ENCODE results near the gene NMNAT2. TPM values are rescaled to one million over a fixed set of nuclear protein-coding genes. Genes with fewer than 3 reads are reported as not detected.
A peak's percentile ranks its signal among the peaks of the same experiment; 100 is the strongest.

NMNAT2 gene
- total and polyA plus RNA-seq, 2 experiments from 2014 or later: 0.12 TPM; not detected in 1

GRCh38 chr1:183374825-183375224 is 43.4 kb downstream of the NMNAT2 start:
- Histone ChIP-seq H3K27ac (no peak overlapping the region), H3K36me3 (no peaks in the 10 kb centered on the region), H3K4me3 (no peak overlapping the region), H3K9me3 (ENCODE audit: low read depth) (no peaks in the 10 kb centered on the region), H3K4me1 (ENCODE audit: low read depth) (no peaks in the 10 kb centered on the region), H3K27me3 (no peaks in the 10 kb centered on the region)
- DNase-seq (ENCODE audit: low read depth in 1 of 2, low spot score in 1 of 2): no peak
- no peak for TF ChIP-seq CTCF (IDR thresholded peaks at IDR 0.05; ENCODE audit: low read depth, low read length)

- H3K4me3 ChIP-seq: no peak overlapping the region
- H3K4me1 ChIP-seq (ENCODE audit: low read depth): no peaks in the 10 kb centered on the region
- no peak for TF ChIP-seq CTCF (IDR thresholded peaks at IDR 0.05; ENCODE audit: low read depth, low read length)
- no peaks in the 10 kb centered on the region for H3K9me3 ChIP-seq (ENCODE audit: low read depth)
- DNase-seq (ENCODE audit: low read depth in 1 of 2, low spot score in 1 of 2): no peak
- H3K27ac ChIP-seq: no peak overlapping the region
- H3K27me3 ChIP-seq: no peaks in the 10 kb centered on the region
- H3K36me3 ChIP-seq: no peaks in the 10 kb centered on the region
Measured at GRCh38 chr1:183372586-183373230, 45.5 kb downstream of the NMNAT2 start.

GRCh38 chr1:183370399-183371058 is 47.7 kb downstream of the NMNAT2 start:
- Histone ChIP-seq H3K27me3 (no peaks in the 10 kb centered on the region), H3K36me3 (no peaks in the 10 kb centered on the region), H3K4me3 (no peak overlapping the region), H3K9me3 (ENCODE audit: low read depth) (no peaks in the 10 kb centered on the region), H3K27ac (no peak overlapping the region), H3K4me1 (ENCODE audit: low read depth) (no peaks in the 10 kb centered on the region)
- TF ChIP-seq CTCF (IDR thresholded peaks at IDR 0.05; ENCODE audit: low read depth, low read length): no peak
- DNase-seq (ENCODE audit: low read depth in 1 of 2, low spot score in 1 of 2): peak in 1 of 2 donors; percentile 29

- Histone ChIP-seq H3K36me3 (no peaks in the 10 kb centered on the region), H3K4me1 (ENCODE audit: low read depth) (no peaks in the 10 kb centered on the region), H3K27me3 (no peaks in the 10 kb centered on the region), H3K4me3 (no peak overlapping the region), H3K27ac (no peak overlapping the region), H3K9me3 (ENCODE audit: low read depth) (no peaks in the 10 kb centered on the region)
- no peak for TF ChIP-seq CTCF (IDR thresholded peaks at IDR 0.05; ENCODE audit: low read depth, low read length)
- DNase-seq (ENCODE audit: low read depth in 1 of 2, low spot score in 1 of 2): no peak
Measured at GRCh38 chr1:183368213-183369108, 49.7 kb downstream of the NMNAT2 start.

GRCh38 chr1:183366116-183366515 is 52.1 kb downstream of the NMNAT2 start:
- no peak overlapping the region for H3K27ac ChIP-seq
- H3K27me3 ChIP-seq: no peaks in the 10 kb centered on the region
- H3K36me3 ChIP-seq: no peaks in the 10 kb centered on the region
- no peaks in the 10 kb centered on the region for H3K4me1 ChIP-seq (ENCODE audit: low read depth)
- no peak for DNase-seq (ENCODE audit: low read depth in 1 of 2, low spot score in 1 of 2)
- no peak for TF ChIP-seq CTCF (IDR thresholded peaks at IDR 0.05; ENCODE audit: low read depth, low read length)
- no peak overlapping the region for H3K4me3 ChIP-seq
- H3K9me3 ChIP-seq (ENCODE audit: low read depth): no peaks in the 10 kb centered on the region

Measured in cardiac muscle cell (in vitro differentiated cells and primary cell).